ENCODE results near the gene SNX5.
A peak's percentile ranks its signal among the peaks of the same experiment; 100 is the strongest.
"Not testable (repeated sequence)": the region's sequence is repeated elsewhere in the genome, so short reads cannot be mapped to it uniquely, and the experiment has no call there.

Gene SNX5

GRCh38 chr20:17964073-17964472 lies 4.5 kb downstream of the SNX5 start:
- no peaks in the 10 kb centered on the region for H3K36me3 ChIP-seq (ENCODE audit: control insufficient read depth, insufficient read depth, low read length)
- H3K27ac ChIP-seq = no peak overlapping the region
- no peaks in the 10 kb centered on the region for H3K9me3 ChIP-seq (ENCODE audit: control insufficient read depth, low read length)
- H3K4me1 ChIP-seq = peaks cover 36% of the 10 kb centered on the region
- H3K9ac ChIP-seq = no peak overlapping the region
- TF ChIP-seq, protein P1, sequence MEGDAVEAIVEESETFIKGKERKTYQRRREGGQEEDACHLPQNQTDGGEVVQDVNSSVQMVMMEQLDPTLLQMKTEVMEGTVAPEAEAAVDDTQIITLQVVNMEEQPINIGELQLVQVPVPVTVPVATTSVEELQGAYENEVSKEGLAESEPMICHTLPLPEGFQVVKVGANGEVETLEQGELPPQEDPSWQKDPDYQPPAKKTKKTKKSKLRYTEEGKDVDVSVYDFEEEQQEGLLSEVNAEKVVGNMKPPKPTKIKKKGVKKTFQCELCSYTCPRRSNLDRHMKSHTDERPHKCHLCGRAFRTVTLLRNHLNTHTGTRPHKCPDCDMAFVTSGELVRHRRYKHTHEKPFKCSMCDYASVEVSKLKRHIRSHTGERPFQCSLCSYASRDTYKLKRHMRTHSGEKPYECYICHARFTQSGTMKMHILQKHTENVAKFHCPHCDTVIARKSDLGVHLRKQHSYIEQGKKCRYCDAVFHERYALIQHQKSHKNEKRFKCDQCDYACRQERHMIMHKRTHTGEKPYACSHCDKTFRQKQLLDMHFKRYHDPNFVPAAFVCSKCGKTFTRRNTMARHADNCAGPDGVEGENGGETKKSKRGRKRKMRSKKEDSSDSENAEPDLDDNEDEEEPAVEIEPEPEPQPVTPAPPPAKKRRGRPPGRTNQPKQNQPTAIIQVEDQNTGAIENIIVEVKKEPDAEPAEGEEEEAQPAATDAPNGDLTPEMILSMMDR (IDR thresholded peaks at IDR 0.05) = no peak
- H3K27me3 ChIP-seq (ENCODE audit: control insufficient read depth, insufficient read depth, low read length) = no peaks in the 10 kb centered on the region
- H3K4me2 ChIP-seq (ENCODE audit: low read length) = no peak overlapping the region
- peaks cover 43% of the 10 kb centered on the region for H3K79me2 ChIP-seq
- H3K4me3 ChIP-seq (ENCODE audit: low read depth, low read length) = no peak overlapping the region
- no peak overlapping the region for H2AFZ ChIP-seq

GRCh38 chr20:17963114-17963897 lies 5.3 kb downstream of the SNX5 start:
- no peak overlapping the region for H3K9ac ChIP-seq
- no peak overlapping the region for H3K4me3 ChIP-seq (ENCODE audit: low read depth, low read length)
- no peak overlapping the region for H2AFZ ChIP-seq
- H3K4me1 ChIP-seq = peaks cover 43% of the 10 kb centered on the region
- TF ChIP-seq, protein P1 (IDR thresholded peaks at IDR 0.05) = no peak
- H3K4me2 ChIP-seq (ENCODE audit: low read length) = no peak overlapping the region
- H3K36me3 ChIP-seq (ENCODE audit: control insufficient read depth, insufficient read depth, low read length) = no peaks in the 10 kb centered on the region
- H3K79me2 ChIP-seq = peaks cover 48% of the 10 kb centered on the region
- no peaks in the 10 kb centered on the region for H3K27me3 ChIP-seq (ENCODE audit: control insufficient read depth, insufficient read depth, low read length)
- H3K9me3 ChIP-seq (ENCODE audit: control insufficient read depth, low read length) = no peaks in the 10 kb centered on the region
- no peak overlapping the region for H3K27ac ChIP-seq

- Histone ChIP-seq H3K9ac (no peak overlapping the region), H3K4me2 (ENCODE audit: low read length) (peak overlapping the region; percentile 40), H3K4me1 (peaks cover 42% of the 10 kb centered on the region), H3K79me2 (peaks cover 42% of the 10 kb centered on the region), H3K4me3 (ENCODE audit: low read depth, low read length) (no peak overlapping the region), H3K9me3 (ENCODE audit: control insufficient read depth, low read length) (no peaks in the 10 kb centered on the region), H2AFZ (no peak overlapping the region), H3K27ac (peak overlapping the region; percentile 48), H3K27me3 (ENCODE audit: control insufficient read depth, insufficient read depth, low read length) (no peaks in the 10 kb centered on the region), H3K36me3 (ENCODE audit: control insufficient read depth, insufficient read depth, low read length) (no peaks in the 10 kb centered on the region)
- TF ChIP-seq, protein P1 (IDR thresholded peaks at IDR 0.05) = no peak
These were observed 7.0 kb downstream of the SNX5 start for GRCh38 chr20:17961587-17961940.

- Histone ChIP-seq H2AFZ (no peak overlapping the region), H3K9ac (no peak overlapping the region), H3K36me3 (ENCODE audit: control insufficient read depth, insufficient read depth, low read length) (no peaks in the 10 kb centered on the region), H3K27ac (peak overlapping the region; percentile 48), H3K79me2 (peaks cover 37% of the 10 kb centered on the region), H3K9me3 (ENCODE audit: control insufficient read depth, low read length) (no peaks in the 10 kb centered on the region), H3K4me2 (ENCODE audit: low read length) (peak overlapping the region; percentile 40), H3K4me3 (ENCODE audit: low read depth, low read length) (no peak overlapping the region), H3K4me1 (peaks cover 39% of the 10 kb centered on the region), H3K27me3 (ENCODE audit: control insufficient read depth, insufficient read depth, low read length) (no peaks in the 10 kb centered on the region)
- TF ChIP-seq, protein P1 (IDR thresholded peaks at IDR 0.05) = no peak
These were observed 7.5 kb downstream of the SNX5 start for GRCh38 chr20:17960927-17961586.

- Histone ChIP-seq H3K4me1 (peaks cover 39% of the 10 kb centered on the region), H3K4me2 (ENCODE audit: low read length) (peak overlapping the region; percentile 40), H3K79me2 (peaks cover 32% of the 10 kb centered on the region)
- not testable (repeated sequence) for H3K27me3 ChIP-seq (ENCODE audit: control insufficient read depth, insufficient read depth, low read length); H2AFZ ChIP-seq; H3K27ac ChIP-seq; H3K9ac ChIP-seq; H3K4me3 ChIP-seq (ENCODE audit: low read depth, low read length); H3K36me3 ChIP-seq (ENCODE audit: control insufficient read depth, insufficient read depth, low read length); H3K9me3 ChIP-seq (ENCODE audit: control insufficient read depth, low read length)
These were observed 8.2 kb downstream of the SNX5 start for GRCh38 chr20:17960400-17960885.
